Pancreas (tissue), 10 donors: ENCODE results near the gene ZNF367. TPM values are rescaled to one million over a fixed set of nuclear protein-coding genes. Genes with fewer than 3 reads are reported as not detected.

Source experiments
- ATAC-seq, 4 donors: fragments of 200-7000 bp; cut with Tn5 transposase; one replicate each; pipeline versions ENCODE4 v1.8.0 to v1.9.1; 2020; ENCODE audit warnings: mild to moderate bottlenecking in 4 of 4, moderate library complexity in 4 of 4
- DNase-seq, 6 donors: peaks; one replicate each; pipeline ENCODE4 v3.0.0-alpha.2; 2020
- FAIRE-seq: peaks from 2 replicates; lab custom pipeline; 2012; peaks lifted over from hg19 to GRCh38; lab: Jason Lieb, UNC
- H3K27ac ChIP-seq, 4 donors: fragments of 200-600 bp; sonication (generic); 1 replicate in 3 of 4; 2 replicates in 1 of 4; pipeline versions ENCODE4 v1.5.0 to v1.8.0; 2020
- H3K27me3 ChIP-seq, 4 donors: fragments of 200-600 bp; one replicate each; pipeline ENCODE4 v1.8.0; 2021
- H3K36me3 ChIP-seq, 3 donors: fragments of 200-600 bp; sonication (generic) in 1 of 3; one replicate each; pipeline versions ENCODE4 v1.5.0 to v1.8.0; 2020 to 2021
- H3K4me1 ChIP-seq, 3 donors: fragments of 200-600 bp; one replicate each; pipeline ENCODE4 v1.8.0; 2021
- H3K4me3 ChIP-seq, 4 donors: fragments of 200-600 bp; sonication (generic) in 2 of 4; one replicate each; pipeline versions ENCODE4 v1.5.0 to v1.8.0; 2020 to 2021
- H3K9me3 ChIP-seq, 4 donors: fragments of 200-600 bp; one replicate each; pipeline ENCODE4 v1.8.0; 2021
- CTCF ChIP-seq, 4 donors: fragments of 200-600 bp; sonication (generic) in 3 of 4; IDR thresholded peaks; one replicate each; pipeline versions ENCODE4 v1.5.0 to v1.8.0; 2021; ENCODE audit warnings: antibody characterized with exemption in 4 of 4
- WGBS, 2 donors: extraction: QIAGEN DNeasy Blood & Tissue Kit; methylation state at CpG; one replicate each; pipeline ENCODE4 v1.1.7; 2013; 5-methylcytosine and 5-hydroxymethylcytosine counted together
- intact Hi-C, 3 donors: fragments of 100-400 bp; cut with DNase I; formaldehyde crosslinking; loops; one replicate each; pipeline versions ENCODE4 v1.11.1 to v1.14.2; 2022
- polyA plus RNA-seq, 2 donors: library from polyadenylated mRNA; stranded (reverse); fragments of 200-250 nt; gene quantifications; one replicate each; pipeline ENCODE4 v1.2.3, GENCODE V29; 2013
- total RNA-seq, 6 donors: library from RNA; stranded (reverse); fragmentation: NEBNext Ultra II Directional in 4 of 6; extraction: Animal tissue kit (Norgen Biotek cat#: 25700) in 4 of 6; gene quantifications; one replicate each; pipeline versions ENCODE4 v1.2.1 to v1.2.4, GENCODE V29; 2021 to 2023
- donor health status: healthy with polysubstance abuse.
- donor health status: DM: no; HTN: no; CAD: no; lungs with moderate emphysema.
- donor health status: DM: no; HTN: no; CAD: no.
- donor health status: control.
- donor health status: control.
- donor health status: Bipolar disorder and iron deficiency.
- donor health status: DM: yes; HTN: yes; CAD: no.
- donor health status: DM: no; HTN: no; CAD: no.
- donor health status: DM: no; HTN: no; CAD: no.
- donor health status: DM: yes; HTN: yes; CAD: no.

Gene ZNF367
- total and polyA plus RNA-seq, 8 donors, result 0.23 to 1.2 (median 0.65) TPM

- intact Hi-C loops, result no loop called here
- Histone ChIP-seq H3K4me3 (no peak overlapping the region), H3K4me1 (peaks cover 5 to 25% (median 19%) of the 10 kb centered on the region in 3 donors), H3K27me3 (no peaks in the 10 kb centered on the region), H3K36me3 (no peaks in the 10 kb centered on the region), H3K9me3 (no peaks in the 10 kb centered on the region), H3K27ac (no peak overlapping the region)
- no peak for TF ChIP-seq CTCF (IDR thresholded peaks at IDR 0.05)
- no peak for DNase-seq
- FAIRE-seq, result no peak
- WGBS, 2 donors, result 97% methylated on average over 11 of the region's 11 CpGs
- ATAC-seq, result no peak
Observed at GRCh38 chr9:96388144-96388543, 30.0 kb downstream of the ZNF367 start.

- Histone ChIP-seq H3K9me3 (no peaks in the 10 kb centered on the region), H3K4me3 (no peak overlapping the region), H3K4me1 (peaks cover 0 to 23% (median 15%) of the 10 kb centered on the region in 3 donors), H3K36me3 (no peaks in the 10 kb centered on the region), H3K27ac (peak overlapping the region in 2 of 4 donors; percentile 88 to 93), H3K27me3 (no peaks in the 10 kb centered on the region)
- no peak for DNase-seq
- no peak for ATAC-seq
- TF ChIP-seq CTCF (IDR thresholded peaks at IDR 0.05), result no peak
- intact Hi-C loops, result no loop called here
- no peak for FAIRE-seq
Observed at GRCh38 chr9:96386157-96386556, 32.0 kb downstream of the ZNF367 start.

DNA sequence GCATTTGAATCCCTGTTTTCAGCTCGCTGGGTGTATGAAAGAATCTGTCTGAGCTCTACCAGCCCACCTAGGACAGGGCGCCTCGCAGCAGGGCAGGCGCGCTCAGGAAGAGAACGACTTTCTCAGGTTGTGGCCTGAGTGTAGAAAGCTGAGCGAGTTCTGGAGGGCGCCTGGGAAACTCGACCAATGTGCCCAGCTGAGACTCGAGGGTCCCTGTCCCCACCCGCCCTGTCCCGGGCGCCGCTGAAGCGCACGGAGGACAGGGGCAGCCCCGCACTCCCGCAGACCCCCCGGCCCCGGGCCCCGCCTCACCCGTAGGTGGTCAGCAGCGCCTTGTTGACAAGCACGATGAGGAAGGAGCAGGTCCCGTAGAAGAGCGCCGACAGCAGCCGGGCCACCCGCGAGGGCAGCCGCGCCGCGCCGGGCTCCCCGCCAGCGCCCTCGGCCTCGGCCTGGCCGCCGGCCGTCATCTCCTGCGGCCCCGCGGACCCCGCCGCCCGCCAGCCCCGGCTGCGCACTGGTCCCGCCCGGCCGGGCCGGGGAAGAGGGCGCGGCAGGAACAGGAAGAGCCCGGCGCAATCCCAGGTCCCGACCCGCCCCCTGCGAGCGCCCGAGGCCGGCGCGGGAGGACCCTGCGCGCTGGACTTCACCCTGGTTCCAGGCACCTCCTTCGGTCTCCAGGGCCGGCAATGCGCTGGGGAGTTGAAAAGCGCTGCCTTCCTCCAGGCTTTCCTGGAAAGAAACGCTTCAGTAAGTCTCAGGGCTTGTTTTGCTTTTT, 34.8 kb downstream of the ZNF367 start, which contains the start of gene SLC35D2:
Gene SLC35D2 (minus strand): TSS at position 547 of the 778 bp plus-strand sequence. CDS start 77 bp downstream, at position 470.
- H3K4me3 ChIP-seq, result peak within 1 kb of the TSS; percentile 35 to 69 (median 60)
- no peaks in the 10 kb centered on the region for H3K36me3 ChIP-seq
- H3K9me3 ChIP-seq, result no peaks in the 10 kb centered on the region
- ATAC-seq (peak; percentile 83 to 94 (median 92)), FAIRE-seq (no peak), DNase-seq (peak; percentile 67 to 88 (median 74))
- peak within 1 kb of the TSS; percentile 84 to 93 (median 89) for H3K27ac ChIP-seq
- no peaks in the 10 kb centered on the region for H3K27me3 ChIP-seq
- whole genome bisulfite sequencing, 2 donors, result 0% methylated on average over 70 to 73 of the region's 73 CpGs
- intact Hi-C loops, result no loop called here
- no peak for TF ChIP-seq CTCF (IDR thresholded peaks at IDR 0.05)
- peaks cover 0 to 17% (median 15%) of the 10 kb centered on the region in 3 donors for H3K4me1 ChIP-seq

- no peaks in the 10 kb centered on the region for H3K27me3 ChIP-seq
- DNase-seq, result no peak
- peaks cover 0 to 17% (median 16%) of the 10 kb centered on the region in 3 donors for H3K4me1 ChIP-seq
- no peak for TF ChIP-seq CTCF (IDR thresholded peaks at IDR 0.05)
- WGBS, 2 donors, result 12 to 15% methylated on average over 7 of the region's 7 CpGs
- intact Hi-C loops, result no loop called here
- FAIRE-seq, result no peak
- peak overlapping the region; percentile 84 to 93 (median 89) for H3K27ac ChIP-seq
- H3K9me3 ChIP-seq, result no peaks in the 10 kb centered on the region
- peak in 1 of 4 donors; percentile 25 for ATAC-seq
- H3K4me3 ChIP-seq, result peak overlapping the region; percentile 35 to 69 (median 60)
- no peaks in the 10 kb centered on the region for H3K36me3 ChIP-seq
Observed at GRCh38 chr9:96382839-96383164, 35.4 kb downstream of the ZNF367 start.

DNA sequence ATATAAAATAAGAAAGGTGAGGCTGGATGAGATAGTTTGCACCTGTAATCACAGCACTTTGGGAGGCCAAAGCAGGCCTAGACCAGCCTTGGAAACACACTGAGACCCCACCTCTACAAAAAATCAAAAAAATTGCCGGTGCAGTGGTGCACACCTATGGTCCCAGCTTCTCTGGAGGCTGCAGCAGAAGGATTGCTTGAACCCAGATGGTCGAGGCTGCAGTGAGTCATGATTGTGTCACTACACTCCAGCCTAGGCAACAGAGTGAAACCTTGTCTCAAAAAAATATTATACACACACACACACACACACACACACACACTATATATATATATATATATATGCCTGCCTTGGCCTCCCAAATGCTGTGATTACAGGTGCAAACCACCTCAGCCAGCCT, 36.0 kb downstream of the ZNF367 start:
- Histone ChIP-seq H3K9me3 (no peaks in the 10 kb centered on the region), H3K27ac (peak overlapping the region in 2 of 4 donors; percentile 18 to 84), H3K27me3 (no peaks in the 10 kb centered on the region), H3K4me1 (peaks cover 4 to 22% (median 22%) of the 10 kb centered on the region in 3 donors), H3K4me3 (peak overlapping the region in 2 of 4 donors; percentile 61 to 69), H3K36me3 (no peaks in the 10 kb centered on the region)
- 51 to 70% methylated on average over 2 of the region's 2 CpGs for WGBS, 2 donors
- no peak for TF ChIP-seq CTCF (IDR thresholded peaks at IDR 0.05)
- FAIRE-seq (no peak), ATAC-seq (peak in 2 of 4 donors; percentile 10 to 23), DNase-seq (no peak)
- intact Hi-C loops, result no loop called here
